ENCODE results near the gene ALCAM.
"Not testable (repeated sequence)": the region's sequence is repeated elsewhere in the genome, so short reads cannot be mapped to it uniquely, and the experiment has no call there.

The ALCAM gene

GRCh38 chr3:105602286-105602685 lies 235.6 kb downstream of the ALCAM start:
- DNase-seq, result not testable (repeated sequence)

DNA sequence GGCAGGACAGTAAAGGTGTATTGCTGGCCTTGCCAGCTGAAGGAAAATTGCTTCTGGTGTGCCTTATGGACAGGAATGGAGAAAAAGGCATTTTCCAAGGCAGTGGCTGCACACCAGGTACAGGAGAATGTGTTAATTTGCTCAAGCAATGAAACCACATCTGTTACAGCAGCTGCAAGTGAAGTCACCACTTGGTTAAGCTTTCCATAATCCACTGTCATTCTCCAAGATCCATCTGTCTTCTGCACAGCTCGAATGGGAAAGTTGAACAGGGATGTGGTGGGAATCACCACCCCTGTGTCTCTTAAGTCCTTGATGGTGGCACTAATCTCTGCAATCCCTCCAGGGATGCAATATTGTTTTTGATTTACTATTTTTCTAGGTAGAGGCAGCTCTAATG lies 236.8 kb downstream of the ALCAM start:
- not testable (repeated sequence) for DNase-seq

DNA sequence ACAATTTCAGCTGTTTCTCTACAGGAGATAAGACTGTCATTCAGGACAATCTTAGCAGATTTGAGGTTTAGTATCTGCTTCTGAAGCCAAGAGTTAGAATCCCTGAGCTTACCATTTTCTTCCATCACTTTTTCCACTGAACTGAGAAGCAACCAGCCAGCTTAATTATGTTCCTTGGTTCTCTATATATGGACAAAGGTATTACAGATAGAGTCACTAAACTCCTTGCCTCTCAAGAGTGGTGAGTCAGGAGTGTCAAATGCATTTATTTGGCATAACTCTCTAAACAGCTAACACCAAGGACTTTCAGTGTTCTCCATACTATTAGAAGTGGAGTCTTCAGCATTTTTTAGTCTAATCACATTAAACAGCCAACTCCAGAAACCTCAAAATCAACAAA lies 239.3 kb downstream of the ALCAM start:
- DNase-seq, result no peak

- DNase-seq, result no peak
Measured at GRCh38 chr3:105608623-105609022, 241.9 kb downstream of the ALCAM start.

- no peak for DNase-seq
Measured at GRCh38 chr3:105610473-105610872, 243.8 kb downstream of the ALCAM start.

- DNase-seq, result no peak
Measured at GRCh38 chr3:105611304-105612192, 244.8 kb downstream of the ALCAM start.

DNA sequence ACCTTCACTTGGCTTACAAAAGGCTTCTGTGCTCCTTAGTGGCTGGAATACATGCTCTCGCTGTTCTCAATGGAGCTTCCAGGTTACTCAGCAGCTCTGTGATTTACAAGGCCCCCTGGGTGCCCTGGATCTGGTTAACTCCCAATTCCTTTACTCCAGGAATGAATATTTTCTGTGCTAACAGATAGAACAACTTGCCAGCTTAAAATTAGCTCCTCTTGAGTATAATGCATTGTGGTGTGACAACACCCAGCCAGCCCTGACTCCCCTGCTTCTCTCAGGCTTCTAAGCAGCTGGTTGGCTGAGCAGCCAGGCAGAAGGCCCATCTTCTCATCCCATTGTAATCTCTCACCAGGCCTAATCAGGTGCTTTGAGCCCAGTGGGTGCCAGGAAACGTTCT lies 246.4 kb downstream of the ALCAM start:
- no peak for DNase-seq

DNA sequence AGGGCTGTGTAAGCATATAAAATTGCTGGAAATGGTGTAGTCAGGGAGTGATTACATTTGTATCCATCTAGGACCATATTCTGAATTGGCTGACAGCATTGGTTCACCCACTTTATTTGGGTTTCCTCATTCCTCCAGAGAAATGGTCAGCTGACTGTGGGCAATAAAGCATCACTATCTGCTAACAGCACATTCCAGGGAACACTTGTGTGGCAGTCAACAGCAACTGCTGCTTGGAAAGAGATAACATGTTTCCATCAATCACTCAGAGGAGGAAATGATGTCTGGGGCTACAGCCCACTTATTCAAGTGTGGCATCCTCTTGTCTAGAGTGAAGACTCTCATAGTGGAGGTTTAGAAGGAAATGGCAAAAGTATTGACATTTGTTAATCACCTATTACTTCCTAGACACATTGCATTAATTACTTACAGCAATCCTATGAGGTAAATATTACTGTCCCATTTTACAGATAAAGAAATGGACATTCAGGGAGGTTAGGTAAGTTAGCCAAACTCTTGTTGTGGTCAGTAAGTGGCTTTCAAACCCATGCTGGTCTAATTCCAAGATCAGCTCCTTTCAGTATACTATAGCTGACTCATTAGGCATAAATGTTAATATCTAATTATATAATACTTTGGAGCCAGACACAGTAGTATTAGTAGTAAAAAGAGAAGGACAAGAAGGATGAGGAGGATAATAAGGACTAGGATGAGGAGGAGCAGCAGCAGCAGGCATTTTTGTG lies 247.8 kb downstream of the ALCAM start:
- DNase-seq, result no peak

DNA sequence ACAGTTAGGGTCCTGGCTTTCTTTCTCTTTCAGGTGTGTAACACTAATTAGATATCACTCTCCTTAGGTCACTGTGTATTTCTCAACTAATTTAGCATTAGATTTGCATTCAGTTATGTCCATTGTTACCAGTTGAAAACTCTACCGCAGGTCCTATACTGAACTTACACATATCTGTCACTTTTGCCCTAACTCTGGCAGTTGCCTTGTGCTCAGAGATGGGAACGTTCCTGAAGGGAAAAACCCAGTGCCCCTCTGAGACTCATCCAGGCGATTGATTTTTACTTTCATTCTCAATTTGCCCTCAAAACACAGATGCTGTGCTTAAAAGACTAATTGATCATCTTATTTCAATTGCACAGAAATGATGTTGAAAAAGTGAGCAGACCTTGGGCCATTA lies 249.1 kb downstream of the ALCAM start:
- no peak for DNase-seq

DNA sequence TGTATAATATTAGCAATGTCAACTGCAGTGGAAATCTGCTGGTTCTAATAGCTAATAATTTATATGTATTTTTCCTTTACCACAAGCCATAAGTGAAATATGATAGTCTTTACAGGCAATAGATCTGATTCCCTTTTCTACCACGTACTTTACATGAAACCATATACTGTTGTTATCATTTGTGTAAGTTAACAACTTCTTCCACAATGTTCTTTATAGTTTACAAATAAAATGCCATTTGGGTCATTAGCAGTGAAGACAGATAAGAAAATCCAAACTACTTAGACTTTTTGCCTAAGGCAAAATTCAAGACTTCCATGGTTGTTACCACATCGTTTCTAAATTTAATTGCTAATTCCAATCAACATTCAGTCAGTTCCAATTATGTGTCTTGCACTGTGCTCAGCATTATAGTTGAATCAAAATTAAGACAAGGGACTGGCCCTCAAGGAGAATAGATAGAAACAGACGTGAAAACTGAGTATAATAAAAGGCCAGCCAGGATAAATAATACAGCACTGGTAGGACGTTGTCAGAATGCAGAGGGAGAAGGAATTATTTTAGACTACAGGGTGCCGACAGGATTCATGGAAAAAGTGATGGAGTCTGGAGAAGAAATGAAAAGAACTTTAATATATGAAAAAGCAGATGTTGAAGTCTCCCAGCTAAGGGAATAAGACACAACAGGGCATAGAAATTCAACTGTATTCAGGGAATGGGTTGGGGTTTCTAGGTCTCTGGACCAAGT lies 249.8 kb downstream of the ALCAM start:
- DNase-seq, result no peak

DNA sequence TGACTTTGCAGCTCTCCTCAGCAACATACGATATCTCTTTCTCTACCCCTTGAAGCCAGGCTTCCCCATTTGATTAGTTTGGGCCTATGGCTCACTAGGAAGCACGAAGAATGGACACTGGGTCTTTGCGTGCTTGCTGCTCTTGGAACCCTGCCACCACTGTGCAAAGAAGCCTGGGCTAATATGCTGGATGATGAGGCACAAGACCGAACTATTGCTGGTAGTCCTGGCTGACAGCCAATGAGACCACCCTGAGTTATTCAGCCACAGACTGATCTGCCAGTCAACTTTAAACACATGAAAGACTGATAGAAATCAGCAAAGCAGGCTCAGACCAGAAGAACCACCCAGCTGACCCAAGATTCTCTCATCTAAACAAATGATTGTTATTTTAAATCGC lies 251.8 kb downstream of the ALCAM start:
- DNase-seq, result no peak

GRCh38 chr3:105619651-105620050 lies 252.9 kb downstream of the ALCAM start:
- no peak for DNase-seq

GRCh38 chr3:105620236-105620635 lies 253.5 kb downstream of the ALCAM start:
- no peak for DNase-seq

- no peak for DNase-seq
Measured at GRCh38 chr3:105622169-105622568, 255.5 kb downstream of the ALCAM start.

Data from NCI-H1694 treated with DMSO at 0.1 percent for 48 hours (cell line).